Erythroblast (primary cell): ENCODE measurements around the gene DNASE1.
"Not testable (repeated sequence)": the region's sequence is repeated elsewhere in the genome, so short reads cannot be mapped to it uniquely, and the experiment has no call there.

ENCODE experiments used
- DNase-seq, 2 experiments: peaks; one replicate each; lab custom pipeline; 2025; lab: John Stamatoyannopoulos, UW
- GATA1 ChIP-seq: IDR thresholded peaks from 2 replicates; pipeline ENCODE4 v1.6.1; 2011; ENCODE audit warnings: low read depth, mild to moderate bottlenecking, control low read depth, low read length, moderate library complexity
- POLR2A ChIP-seq: IDR thresholded peaks from 2 replicates; pipeline ENCODE4 v1.6.1; 2011; ENCODE audit warnings: mild to moderate bottlenecking, low read length

The DNASE1 gene

GRCh38 chr16:3654249-3654991 lies at the start of gene DNASE1:
TSS of gene DNASE1 (plus strand) at chr16:3654691. CDS start at chr16:3655374, 683 bp downstream.
- TF ChIP-seq GATA1 (no peak), POLR2A (no peak)
- DNase-seq, result peak; percentile 75 to 85

GRCh38 chr16:3606441-3606840 lies 48.0 kb upstream of the DNASE1 start:
- no peak for TF ChIP-seq POLR2A
- TF ChIP-seq GATA1, result no peak
- no peak for DNase-seq

- TF ChIP-seq POLR2A, result no peak
- TF ChIP-seq GATA1, result no peak
- no peak for DNase-seq
Measured at GRCh38 chr16:3607161-3607560, 47.3 kb upstream of the DNASE1 start.

GRCh38 chr16:3607634-3608033 lies 46.9 kb upstream of the DNASE1 start:
- no peak for DNase-seq
- TF ChIP-seq GATA1 (no peak), POLR2A (no peak)

GRCh38 chr16:3608069-3608468 lies 46.4 kb upstream of the DNASE1 start:
- no peak for DNase-seq
- no peak for TF ChIP-seq GATA1
- TF ChIP-seq POLR2A, result no peak

GRCh38 chr16:3608976-3609375 lies 45.5 kb upstream of the DNASE1 start:
- not testable (repeated sequence) for DNase-seq

GRCh38 chr16:3609895-3610697 lies 44.4 kb upstream of the DNASE1 start:
- no peak for DNase-seq
- TF ChIP-seq POLR2A, result no peak
- no peak for TF ChIP-seq GATA1

GRCh38 chr16:3610698-3611145 lies 43.8 kb upstream of the DNASE1 start:
- no peak for TF ChIP-seq GATA1
- TF ChIP-seq POLR2A, result no peak
- peak; percentile 31 to 56 for DNase-seq

GRCh38 chr16:3611146-3611975 lies 43.1 kb upstream of the DNASE1 start, which contains the start of gene SLX4:
TSS of gene SLX4 (minus strand) at chr16:3611606. CDS start at chr16:3608964, 2,642 bp downstream.
- TF ChIP-seq GATA1 (no peak), POLR2A (peak; percentile 85)
- DNase-seq, result peak; percentile 95 to 98

- no peak for TF ChIP-seq POLR2A
- no peak for TF ChIP-seq GATA1
- no peak for DNase-seq
Measured at GRCh38 chr16:3612510-3613466, 41.7 kb upstream of the DNASE1 start.

- DNase-seq, result no peak
- TF ChIP-seq GATA1 (no peak), POLR2A (no peak)
Measured at GRCh38 chr16:3618769-3619141, 35.7 kb upstream of the DNASE1 start.

- no peak for TF ChIP-seq GATA1
- TF ChIP-seq POLR2A, result no peak
- no peak for DNase-seq
Measured at GRCh38 chr16:3623642-3624041, 30.8 kb upstream of the DNASE1 start.
